OCI-LY3 (cell line): ENCODE data around the gene PLA2G4C.

ENCODE experiments used
- EZH2phosphoT487 ChIP-seq: fragments of 200-600 bp; shearing (Covaris generic); IDR thresholded peaks from 2 replicates; pipeline ENCODE4 v1.6.1; 2018; ENCODE audit warnings: antibody characterized with exemption, mixed run types, low read depth
- TF ChIP-seq, protein P1 (sequence below): fragments of 200-600, 300-600 bp; sonication (generic); IDR thresholded peaks from 2 replicates; pipeline ENCODE4 v1.5.1; 2014; ENCODE audit warnings: antibody characterized with exemption, low read length, low read depth

- TF ChIP-seq, protein P1, sequence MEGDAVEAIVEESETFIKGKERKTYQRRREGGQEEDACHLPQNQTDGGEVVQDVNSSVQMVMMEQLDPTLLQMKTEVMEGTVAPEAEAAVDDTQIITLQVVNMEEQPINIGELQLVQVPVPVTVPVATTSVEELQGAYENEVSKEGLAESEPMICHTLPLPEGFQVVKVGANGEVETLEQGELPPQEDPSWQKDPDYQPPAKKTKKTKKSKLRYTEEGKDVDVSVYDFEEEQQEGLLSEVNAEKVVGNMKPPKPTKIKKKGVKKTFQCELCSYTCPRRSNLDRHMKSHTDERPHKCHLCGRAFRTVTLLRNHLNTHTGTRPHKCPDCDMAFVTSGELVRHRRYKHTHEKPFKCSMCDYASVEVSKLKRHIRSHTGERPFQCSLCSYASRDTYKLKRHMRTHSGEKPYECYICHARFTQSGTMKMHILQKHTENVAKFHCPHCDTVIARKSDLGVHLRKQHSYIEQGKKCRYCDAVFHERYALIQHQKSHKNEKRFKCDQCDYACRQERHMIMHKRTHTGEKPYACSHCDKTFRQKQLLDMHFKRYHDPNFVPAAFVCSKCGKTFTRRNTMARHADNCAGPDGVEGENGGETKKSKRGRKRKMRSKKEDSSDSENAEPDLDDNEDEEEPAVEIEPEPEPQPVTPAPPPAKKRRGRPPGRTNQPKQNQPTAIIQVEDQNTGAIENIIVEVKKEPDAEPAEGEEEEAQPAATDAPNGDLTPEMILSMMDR = no peak
- no peak for TF ChIP-seq EZH2phosphoT487
These were observed 9.9 kb upstream of the PLA2G4C start for GRCh38 chr19:48120505-48120904.
